Chondrocyte (in vitro differentiated cells): ENCODE results near the gene ANKRD39. TPM values are rescaled to one million over a fixed set of nuclear protein-coding genes. Genes with fewer than 3 reads are reported as not detected.

ENCODE experiments used
- DNase-seq: peaks from one replicate; pipeline ENCODE4 v3.0.0; 2021; ENCODE audit warnings: mixed read lengths, low spot score
- H3K27ac Mint-ChIP-seq: one replicate; pipeline ENCODE4 v1.8.0; 2021; ENCODE audit warnings: mild to moderate bottlenecking, moderate library complexity, mixed read lengths; ENCODE audit not compliant: unreplicated experiment
- H3K27me3 Mint-ChIP-seq: 2 replicates; pipeline ENCODE4 v1.8.0; 2021; ENCODE audit warnings: low read depth, mixed read lengths
- H3K36me3 Mint-ChIP-seq: 2 replicates; pipeline ENCODE4 v1.8.0; 2021; ENCODE audit warnings: low read depth, mixed read lengths
- H3K4me1 Mint-ChIP-seq: 2 replicates; pipeline ENCODE4 v1.8.0; 2021; ENCODE audit warnings: low read depth, mild to moderate bottlenecking, mixed read lengths
- H3K4me3 Mint-ChIP-seq: one replicate; pipeline ENCODE4 v1.8.0; 2021; ENCODE audit warnings: mild to moderate bottlenecking, moderate library complexity, mixed read lengths; ENCODE audit not compliant: unreplicated experiment
- H3K9me3 Mint-ChIP-seq: 2 replicates; pipeline ENCODE4 v1.8.0; 2021; ENCODE audit warnings: low read depth, mixed read lengths
- CTCF ChIP-seq: fragments of 200-600 bp; sonication (generic); IDR thresholded peaks from 2 replicates; pipeline ENCODE4 v1.5.0; 2021; ENCODE audit warnings: antibody characterized with exemption, mild to moderate bottlenecking, moderate library complexity
- total RNA-seq: library from RNA; stranded (reverse); gene quantifications from 3 replicates; pipeline ENCODE4 v1.2.1, GENCODE V29; 2021

Gene ANKRD39
- total RNA-seq, 1 donor from 2014 or later, result 7.9 TPM

- Mint-ChIP-seq H3K9me3 (no peaks in the 10 kb centered on the region), H3K27ac (no peak overlapping the region), H3K36me3 (peaks cover 10% of the 10 kb centered on the region), H3K27me3 (no peaks in the 10 kb centered on the region), H3K4me1 (peaks cover 12% of the 10 kb centered on the region), H3K4me3 (no peak overlapping the region)
- DNase-seq, result no peak
- TF ChIP-seq CTCF, result no peak
These were observed 5.1 kb downstream of the ANKRD39 start for GRCh38 chr2:96852667-96853066.

- Mint-ChIP-seq H3K4me3 (no peak overlapping the region), H3K9me3 (no peaks in the 10 kb centered on the region), H3K36me3 (peaks cover 11% of the 10 kb centered on the region), H3K27me3 (no peaks in the 10 kb centered on the region), H3K27ac (no peak overlapping the region), H3K4me1 (no peaks in the 10 kb centered on the region)
- peak; percentile 58 for DNase-seq
- no peak for TF ChIP-seq CTCF
These were observed 9.6 kb downstream of the ANKRD39 start for GRCh38 chr2:96848264-96848663.

- Mint-ChIP-seq H3K36me3 (peaks cover 7% of the 10 kb centered on the region), H3K27ac (no peak overlapping the region), H3K9me3 (no peaks in the 10 kb centered on the region), H3K4me1 (no peaks in the 10 kb centered on the region), H3K27me3 (no peaks in the 10 kb centered on the region), H3K4me3 (no peak overlapping the region)
- no peak for DNase-seq
- no peak for TF ChIP-seq CTCF
These were observed 10.2 kb downstream of the ANKRD39 start for GRCh38 chr2:96847586-96847985.

GRCh38 chr2:96846825-96847224 is 11.0 kb downstream of the ANKRD39 start:
- H3K27ac Mint-ChIP-seq, result no peak overlapping the region
- H3K4me3 Mint-ChIP-seq, result no peak overlapping the region
- H3K9me3 Mint-ChIP-seq, result no peaks in the 10 kb centered on the region
- DNase-seq, result no peak
- peaks cover 9% of the 10 kb centered on the region for H3K36me3 Mint-ChIP-seq
- no peak for TF ChIP-seq CTCF
- H3K27me3 Mint-ChIP-seq, result no peaks in the 10 kb centered on the region
- no peaks in the 10 kb centered on the region for H3K4me1 Mint-ChIP-seq

- Mint-ChIP-seq H3K4me1 (no peaks in the 10 kb centered on the region), H3K4me3 (no peak overlapping the region), H3K9me3 (no peaks in the 10 kb centered on the region), H3K27ac (no peak overlapping the region), H3K27me3 (no peaks in the 10 kb centered on the region), H3K36me3 (peaks cover 6% of the 10 kb centered on the region)
- DNase-seq, result peak; percentile 72
- TF ChIP-seq CTCF, result no peak
These were observed 13.4 kb downstream of the ANKRD39 start for GRCh38 chr2:96844405-96844808.
